ENCODE results near the gene TMEM273.

The TMEM273 gene

DNA sequence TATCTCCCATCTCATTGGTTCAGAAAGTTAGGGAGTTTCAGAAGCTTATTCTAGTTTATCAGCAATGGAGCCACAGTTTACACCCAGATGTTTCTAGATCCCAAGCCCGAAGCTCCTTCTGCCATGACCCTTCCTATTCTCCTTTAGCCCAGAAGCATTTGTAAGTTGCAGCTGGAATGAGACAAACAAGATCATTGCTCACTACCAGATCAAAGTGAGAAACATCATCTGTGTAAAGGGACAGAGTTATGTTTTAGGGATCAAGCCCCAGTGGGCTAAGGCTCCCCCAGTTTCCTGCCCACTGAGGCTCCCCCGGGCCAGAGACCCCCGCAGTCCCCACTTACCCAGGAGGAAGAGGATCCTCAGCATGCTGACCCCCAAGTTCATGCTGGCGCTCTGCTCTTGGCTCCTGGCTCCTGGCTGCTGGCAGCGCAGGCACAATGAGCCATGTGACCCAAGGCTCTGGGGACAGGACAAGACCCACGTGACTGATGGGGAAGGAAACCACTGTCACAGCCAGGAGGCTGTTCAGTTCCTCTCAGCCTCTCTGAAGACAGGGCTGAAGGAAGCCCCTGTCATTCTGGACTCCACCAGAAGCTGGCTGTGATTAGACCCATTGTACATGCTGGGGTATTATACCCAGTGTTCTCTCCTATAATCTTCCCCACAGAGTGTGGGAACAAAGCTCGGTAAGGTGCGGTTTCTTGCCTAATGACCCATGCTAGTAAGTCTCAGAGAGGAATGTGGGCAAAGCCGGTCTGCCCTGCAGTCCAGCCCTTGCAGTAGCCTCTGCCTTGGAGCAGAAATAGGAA is at the start of gene TMEM273:
Gene TMEM273 (minus strand): TSS at position 442 of the 812 bp plus-strand sequence. CDS start 55 bp downstream, at position 387.
- DNase-seq (ENCODE audit: low read depth in 2 of 2), result no peak

DNA sequence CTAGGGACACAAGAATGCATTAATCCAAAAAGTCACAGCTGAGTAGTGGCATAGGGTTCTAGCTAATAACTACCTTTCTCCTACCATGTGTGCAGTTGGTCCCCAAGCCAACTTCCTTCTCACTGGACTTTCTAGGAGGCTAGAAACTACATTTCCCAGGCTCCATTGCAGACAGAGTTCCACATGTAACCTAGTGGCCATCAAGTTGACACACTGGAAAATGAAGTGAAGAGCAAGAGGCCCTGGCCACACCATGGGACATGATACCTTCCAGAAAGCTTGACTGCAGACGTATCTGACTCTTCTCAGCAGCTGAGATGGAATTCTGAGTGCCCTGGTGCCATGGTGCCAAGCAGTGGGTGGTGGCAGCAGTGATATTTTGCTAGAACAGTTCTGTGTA is 49.8 kb upstream of the TMEM273 start:
- DNase-seq (ENCODE audit: low read depth in 2 of 2), result no peak

DNA sequence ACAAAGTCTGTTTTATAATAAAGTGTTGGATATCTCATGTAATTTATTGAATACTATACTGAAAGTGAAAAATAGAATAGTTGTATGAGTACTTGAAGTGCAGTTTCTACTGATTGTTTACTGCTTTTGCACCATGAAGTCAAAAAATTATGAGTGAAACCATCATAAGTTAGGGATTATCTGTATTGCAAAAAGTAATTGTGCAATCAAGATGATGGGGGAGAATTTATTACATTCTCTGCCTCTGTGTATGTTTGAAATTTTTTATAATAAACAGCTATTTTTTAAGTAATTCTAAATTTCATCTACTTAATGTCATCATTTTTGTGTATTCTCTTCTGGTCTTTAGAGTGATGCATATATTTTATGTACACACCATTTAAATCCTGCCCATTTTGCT is 47.2 kb upstream of the TMEM273 start:
- no peak for DNase-seq (ENCODE audit: low read depth in 2 of 2)

DNA sequence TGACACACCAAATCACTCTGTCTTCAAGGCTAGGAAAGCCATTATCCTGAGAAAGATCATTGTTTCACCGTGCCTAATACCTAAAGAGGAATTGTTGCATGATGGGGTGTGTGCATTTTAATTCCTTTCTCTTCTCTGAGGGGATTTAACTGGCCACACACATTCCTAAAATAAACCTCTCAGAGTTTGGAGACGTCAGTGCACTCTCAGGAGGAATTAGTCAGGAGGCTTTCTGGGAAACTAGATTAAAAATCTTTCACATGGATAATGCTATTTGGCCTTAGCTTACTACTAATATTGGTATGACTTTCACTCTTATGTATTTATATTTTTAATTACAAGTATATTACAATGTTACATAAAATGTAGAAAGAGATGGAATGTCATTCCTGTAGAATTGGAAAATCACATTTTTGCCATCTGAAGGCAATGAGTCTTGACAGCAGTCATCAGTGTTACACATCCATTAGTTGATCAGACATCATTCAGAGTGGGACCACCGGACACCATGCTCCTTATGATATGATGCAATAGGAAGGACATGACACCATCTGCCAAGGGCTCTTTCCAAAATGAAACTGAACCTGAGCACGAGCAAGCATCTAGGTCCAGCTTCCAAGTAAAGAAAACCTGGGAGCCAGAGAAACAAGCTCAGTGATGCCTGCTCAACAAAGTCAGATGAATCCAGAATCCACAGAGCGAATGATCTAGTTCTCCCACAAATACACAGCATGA is 43.1 kb upstream of the TMEM273 start:
- DNase-seq (ENCODE audit: low read depth in 2 of 2), result no peak

DNA sequence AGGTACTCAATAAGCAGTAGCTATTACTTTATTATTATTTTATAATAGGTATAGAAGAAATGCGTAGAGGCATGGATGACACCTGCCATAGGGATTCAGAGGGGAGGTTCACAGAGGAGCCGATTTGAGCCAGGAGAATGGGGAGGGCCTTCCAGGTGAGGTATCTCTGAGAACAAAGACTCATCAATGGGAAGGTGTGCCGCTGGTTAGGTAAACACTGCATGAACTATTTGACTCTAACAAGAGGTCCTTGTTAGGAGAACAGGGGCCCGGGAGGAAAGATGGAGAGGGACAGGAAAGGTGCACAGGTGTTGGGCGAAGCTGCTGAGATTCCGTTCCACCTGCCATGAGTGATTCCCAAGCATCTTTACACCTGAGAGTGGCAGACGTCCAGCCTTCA is 41.8 kb upstream of the TMEM273 start:
- DNase-seq (ENCODE audit: low read depth in 2 of 2), result no peak

DNA sequence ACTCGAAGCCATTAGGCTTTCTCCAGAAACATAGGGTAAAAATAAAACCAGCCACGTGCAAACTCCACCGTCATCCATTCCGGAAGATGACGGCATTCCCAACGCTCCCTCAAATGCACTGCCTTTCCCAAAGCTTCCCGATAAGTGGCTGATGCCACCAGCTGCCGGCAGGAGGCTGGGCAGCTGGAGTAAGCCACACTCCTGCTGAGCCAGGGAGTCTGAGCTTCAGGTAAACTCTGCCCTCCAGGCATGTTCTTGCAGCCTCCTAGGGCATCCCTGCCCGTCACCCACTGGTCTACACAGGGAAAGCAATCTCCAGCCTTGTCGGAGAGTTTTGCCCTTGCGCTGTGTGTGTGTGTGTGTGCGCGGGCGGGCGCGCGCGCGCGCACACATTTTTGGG is 40.5 kb upstream of the TMEM273 start:
- DNase-seq (ENCODE audit: low read depth in 2 of 2), result no peak

DNA sequence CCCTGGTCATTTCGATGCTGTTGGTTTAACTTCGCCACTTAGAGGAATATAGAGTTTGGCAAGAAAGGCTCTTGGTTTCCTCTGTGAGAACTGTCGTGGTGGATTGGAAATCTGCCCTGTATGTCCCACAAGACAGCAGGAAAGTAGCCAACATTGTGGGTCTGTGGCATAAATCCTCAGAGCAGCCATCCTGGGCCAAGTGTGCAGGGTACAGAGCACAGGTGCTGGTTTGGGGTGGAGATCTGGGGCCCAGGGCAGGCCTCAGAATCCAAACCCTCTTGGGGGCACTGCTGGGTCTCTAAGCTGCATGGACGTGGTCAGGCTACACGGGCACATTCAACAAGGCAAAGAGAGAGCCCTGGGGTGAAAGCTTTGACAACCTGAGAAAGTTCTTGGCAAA is 39.2 kb upstream of the TMEM273 start:
- no peak for DNase-seq (ENCODE audit: low read depth in 2 of 2)

GRCh38 chr10:49226594-49226993 is 38.4 kb upstream of the TMEM273 start:
- DNase-seq (ENCODE audit: low read depth in 2 of 2), result no peak

- no peak for DNase-seq (ENCODE audit: low read depth in 2 of 2)
These were observed 37.2 kb upstream of the TMEM273 start for GRCh38 chr10:49225218-49225876.

- DNase-seq (ENCODE audit: low read depth in 2 of 2), result no peak
These were observed 35.0 kb upstream of the TMEM273 start for GRCh38 chr10:49223205-49223604.

DNA sequence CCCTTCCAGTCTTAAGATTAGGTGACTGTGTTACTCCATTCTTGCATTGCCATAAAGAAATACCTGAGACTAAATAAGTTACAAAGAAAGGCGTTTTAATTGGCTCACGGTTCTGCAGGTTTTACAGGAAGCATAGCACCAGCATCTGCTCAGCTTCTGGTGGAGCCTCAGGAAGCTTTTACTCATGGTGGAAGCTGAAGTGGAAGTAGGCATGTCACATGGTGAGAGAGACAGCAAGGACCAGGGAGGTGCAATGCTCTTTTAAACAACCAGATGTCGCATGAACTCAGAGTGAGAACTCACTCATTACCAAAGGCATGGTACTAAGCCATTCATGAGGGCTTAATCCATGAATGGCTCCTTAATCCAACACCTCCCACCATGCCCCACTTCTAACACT is 34.0 kb upstream of the TMEM273 start:
- DNase-seq (ENCODE audit: low read depth in 2 of 2), result no peak

- no peak for DNase-seq (ENCODE audit: low read depth in 2 of 2)
These were observed 32.5 kb upstream of the TMEM273 start for GRCh38 chr10:49220679-49221078.

DNA sequence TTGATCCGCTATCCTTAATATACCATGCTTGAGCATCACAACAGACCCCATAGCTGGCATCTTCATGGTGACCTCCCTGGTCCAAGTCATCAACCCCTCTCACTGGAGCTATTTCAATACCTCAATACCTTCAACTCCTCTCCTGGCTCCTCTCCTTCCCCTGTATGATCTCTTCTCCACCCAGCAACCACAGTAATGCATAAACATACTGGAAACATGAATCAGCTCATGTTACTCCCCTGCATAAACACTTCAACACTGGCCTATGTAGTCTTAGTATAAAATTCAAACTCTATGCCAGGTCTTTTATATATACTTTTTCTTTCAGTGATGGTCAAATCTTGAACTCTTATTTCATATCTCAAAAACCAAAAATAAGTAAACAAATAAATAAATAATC is 31.8 kb upstream of the TMEM273 start:
- DNase-seq (ENCODE audit: low read depth in 2 of 2), result no peak

DNA sequence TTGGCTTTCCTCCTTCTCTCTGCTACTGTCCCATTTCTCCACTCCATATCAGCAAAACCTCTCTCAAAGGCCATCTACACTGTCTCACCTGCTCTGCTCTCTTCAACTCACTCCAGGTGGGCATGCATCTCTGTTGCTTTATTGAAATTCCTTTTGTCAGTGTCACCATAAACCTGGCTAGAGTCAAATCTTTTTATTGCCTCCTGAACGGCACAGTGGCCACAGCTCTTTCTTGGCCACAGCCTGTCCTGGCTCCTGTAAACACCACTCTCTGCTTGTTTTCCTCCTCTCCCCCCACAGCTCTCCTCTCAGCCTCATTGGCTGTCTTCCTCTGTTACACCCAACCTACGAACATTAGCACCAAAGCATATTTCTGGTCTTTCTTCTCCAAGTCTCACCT is 31.1 kb upstream of the TMEM273 start:
- DNase-seq (ENCODE audit: low read depth in 2 of 2), result no peak

DNA sequence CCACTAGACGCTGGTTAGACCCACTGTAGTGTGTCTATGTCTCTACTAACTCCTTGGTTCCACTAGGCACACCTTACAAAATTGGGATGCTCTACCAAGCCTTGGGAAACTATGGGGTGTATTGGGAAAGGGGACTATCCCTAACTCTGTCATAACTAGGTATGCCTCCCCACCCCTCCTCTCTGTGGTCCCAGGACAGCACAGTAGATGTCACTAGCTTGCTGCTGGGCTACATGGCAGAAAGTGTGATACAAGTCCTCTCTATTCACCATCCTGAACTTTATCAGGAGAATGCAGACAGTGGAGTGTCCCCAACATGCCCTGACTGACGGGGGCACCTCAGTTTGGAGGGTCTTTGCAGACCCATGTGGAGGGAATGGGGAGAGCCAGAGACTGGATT is 30.3 kb upstream of the TMEM273 start:
- no peak for DNase-seq (ENCODE audit: low read depth in 2 of 2)

DNA sequence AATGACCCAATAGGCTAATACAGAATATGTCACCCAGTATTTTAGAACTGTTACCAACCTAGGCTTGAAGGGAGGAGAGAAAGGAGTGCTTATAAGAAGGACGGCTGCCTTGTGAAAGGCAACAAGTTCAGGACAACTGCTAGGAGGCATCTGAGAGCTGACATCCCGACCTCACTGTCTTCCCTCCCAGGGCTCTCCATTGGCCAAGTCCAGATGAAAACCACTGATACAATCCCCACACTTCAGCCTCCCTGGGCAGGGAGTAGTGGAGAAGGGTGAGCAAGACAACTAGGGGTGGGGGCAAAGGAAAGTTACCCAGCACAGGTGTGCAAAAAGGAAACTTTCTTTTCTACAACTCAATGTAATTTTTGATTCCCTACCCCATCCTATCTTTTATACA is 29.5 kb upstream of the TMEM273 start:
- no peak for DNase-seq (ENCODE audit: low read depth in 2 of 2)

GRCh38 chr10:49213211-49213610 is 25.0 kb upstream of the TMEM273 start:
- DNase-seq (ENCODE audit: low read depth in 2 of 2), result no peak

DNA sequence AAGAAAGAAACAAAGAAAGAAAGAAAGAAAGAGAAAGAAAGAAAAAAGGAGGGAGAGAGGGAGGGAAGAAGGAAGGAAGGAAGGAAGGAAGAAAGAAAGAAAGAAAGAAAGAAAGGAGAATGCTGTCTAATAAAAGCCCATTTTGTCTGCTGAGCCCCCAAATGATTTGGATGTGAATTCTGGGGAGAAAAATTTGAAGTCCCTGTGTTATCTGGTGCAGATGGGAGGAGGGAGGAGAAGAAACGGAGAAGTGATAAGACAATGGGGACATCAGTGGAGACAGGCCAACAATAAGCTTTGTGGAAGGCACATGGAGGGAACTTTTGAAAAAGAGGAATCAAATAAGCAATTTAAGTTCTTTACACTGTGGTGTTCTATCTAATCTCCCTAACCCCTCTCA is 24.6 kb upstream of the TMEM273 start:
- DNase-seq (ENCODE audit: low read depth in 2 of 2), result no peak

DNA sequence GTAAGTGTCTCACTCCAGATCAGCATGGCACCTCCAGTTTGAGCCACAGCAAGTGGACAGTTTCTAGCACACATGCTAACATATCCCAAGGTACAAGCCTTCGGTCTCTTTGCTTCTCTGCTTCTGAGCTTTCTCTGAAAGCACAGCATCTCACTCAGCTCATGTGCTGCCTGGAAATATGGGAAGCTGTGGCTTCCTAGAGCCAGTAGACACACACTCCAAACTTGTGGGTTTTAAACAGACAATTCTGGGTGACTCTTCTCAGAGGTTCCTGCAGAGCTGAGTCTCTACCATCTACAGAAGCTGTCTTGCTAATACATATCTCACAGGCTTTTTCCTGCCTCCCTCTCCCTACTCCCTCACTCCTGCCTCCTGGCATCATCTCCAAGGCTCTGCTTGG is 23.9 kb upstream of the TMEM273 start:
- no peak for DNase-seq (ENCODE audit: low read depth in 2 of 2)

DNA sequence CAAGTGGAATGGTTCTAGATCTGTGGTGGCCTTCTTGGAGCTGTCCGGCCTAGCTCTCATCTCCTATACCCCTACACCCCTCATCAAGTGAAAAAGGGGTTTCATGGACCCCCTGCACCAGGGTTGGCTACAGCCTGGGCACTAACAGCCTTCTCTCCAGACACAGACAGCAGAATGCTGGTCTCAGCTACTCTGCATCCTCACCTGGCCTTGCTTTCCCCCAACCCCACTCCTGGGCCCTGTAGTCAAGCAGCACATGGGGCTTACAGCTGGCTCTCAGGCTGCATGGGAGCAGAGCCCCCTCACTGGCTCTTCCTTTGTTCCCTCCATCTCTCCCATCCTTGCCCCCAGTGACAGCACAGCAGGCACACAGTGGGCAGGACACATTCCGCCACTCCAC is 20.8 kb upstream of the TMEM273 start:
- no peak for DNase-seq (ENCODE audit: low read depth in 2 of 2)

DNA sequence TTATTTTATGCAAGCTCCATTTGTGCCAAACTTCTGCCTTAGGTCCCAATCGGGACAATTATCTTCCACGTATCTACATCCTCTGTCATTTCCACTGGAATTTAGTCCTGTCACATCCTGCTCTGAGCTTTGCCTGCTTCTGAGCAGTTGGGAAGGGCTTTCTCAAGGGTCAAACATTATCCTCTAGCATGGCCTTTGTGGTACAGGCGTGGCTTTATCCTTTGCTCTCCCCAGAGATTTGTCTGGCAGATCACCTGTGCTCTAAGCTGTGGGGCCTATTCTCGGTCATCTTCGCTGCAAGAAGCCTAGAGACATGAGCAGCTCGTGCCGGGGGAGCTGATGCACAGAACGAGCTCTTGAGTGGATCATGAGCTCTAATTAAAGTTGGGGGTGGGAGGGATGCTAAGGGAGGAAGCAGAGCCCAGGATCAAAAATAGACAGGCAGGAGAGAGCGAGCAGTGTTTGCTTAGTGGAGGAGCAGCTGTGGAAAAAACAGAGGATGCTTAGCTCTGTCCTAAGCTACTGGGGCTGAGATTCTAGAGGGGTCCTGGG is 19.8 kb upstream of the TMEM273 start:
- no peak for DNase-seq (ENCODE audit: low read depth in 2 of 2)

DNA sequence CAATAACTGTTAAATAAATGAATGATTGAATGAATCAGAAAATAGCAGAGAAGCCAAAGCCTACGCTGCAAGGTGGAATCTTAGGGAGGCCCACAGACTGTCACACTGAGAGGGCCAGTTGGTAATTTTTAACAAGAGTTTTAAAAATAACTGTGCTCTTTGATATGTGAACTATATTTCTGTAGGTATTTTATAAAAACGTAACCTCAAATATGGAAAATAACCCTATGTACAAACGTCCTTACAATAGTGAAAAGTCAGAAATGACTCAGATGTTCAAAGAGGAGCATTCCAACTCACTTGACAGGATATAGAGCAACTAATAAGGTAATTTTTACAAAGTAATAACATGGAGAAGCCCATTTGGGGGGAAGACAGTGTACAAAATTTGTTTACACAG is 18.9 kb upstream of the TMEM273 start:
- DNase-seq (ENCODE audit: low read depth in 2 of 2), result no peak

DNA sequence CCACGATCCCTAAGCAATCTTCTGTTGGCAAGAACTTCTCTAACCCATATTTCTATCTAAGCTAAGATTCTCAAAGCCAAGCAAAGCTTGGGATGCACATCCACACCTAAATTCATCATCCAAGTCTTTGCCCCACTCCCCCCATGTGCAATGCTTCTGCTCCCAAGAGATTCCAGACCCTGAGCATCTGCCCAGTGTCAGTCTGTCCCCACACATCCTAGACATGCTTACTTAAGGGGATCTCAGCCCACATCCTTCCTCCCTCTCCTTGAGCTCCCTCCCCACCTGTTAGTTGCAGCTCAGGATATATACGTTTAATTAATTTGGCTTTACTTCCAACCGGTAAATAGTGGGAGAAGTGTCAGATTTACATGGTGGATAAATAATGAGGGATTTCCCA is 17.0 kb upstream of the TMEM273 start:
- no peak for DNase-seq (ENCODE audit: low read depth in 2 of 2)

All from activated CD4-positive, alpha-beta T cell treated with anti-CD3 and anti-CD28 coated beads for 24 hours (primary cell).